LNCaP clone FGC (cell line): ENCODE data around the gene COX8A.

ENCODE experiments used
- DNase-seq: peaks from one replicate; pipeline ENCODE4 v3.0.0-alpha.2; 2011; ENCODE audit warnings: low read depth
- H3K4me3 ChIP-seq: 2 replicates; pipeline ENCODE4 v1.5.1; 2011; ENCODE audit warnings: mild to moderate bottlenecking, low read depth, low read length, control low read depth
- CTCF ChIP-seq: IDR thresholded peaks from 2 replicates; pipeline ENCODE4 v1.5.1; 2012; ENCODE audit warnings: mild to moderate bottlenecking; ENCODE audit not compliant: control insufficient read depth, insufficient read depth; ENCODE audit errors: extremely low read depth

Gene COX8A

GRCh38 chr11:64021757-64022093 lies 47.3 kb downstream of the COX8A start:
- H3K4me3 ChIP-seq, result no peak overlapping the region
- no peak for TF ChIP-seq CTCF
- DNase-seq, result no peak

- no peak for TF ChIP-seq CTCF
- H3K4me3 ChIP-seq, result no peak overlapping the region
- no peak for DNase-seq
These were observed 47.8 kb downstream of the COX8A start for GRCh38 chr11:64022125-64022784.

- TF ChIP-seq CTCF, result no peak
- H3K4me3 ChIP-seq, result no peak overlapping the region
- no peak for DNase-seq
These were observed 49.6 kb downstream of the COX8A start for GRCh38 chr11:64023712-64024710.

- TF ChIP-seq CTCF, result no peak
- H3K4me3 ChIP-seq, result no peak overlapping the region
- DNase-seq, result no peak
These were observed 50.8 kb downstream of the COX8A start for GRCh38 chr11:64025205-64025604.
